Spinal cord (tissue), 10 donors: ENCODE results near the gene MKRN2OS. TPM values are rescaled to one million over a fixed set of nuclear protein-coding genes. Genes with fewer than 3 reads are reported as not detected.
A peak's percentile ranks its signal among the peaks of the same experiment; 100 is the strongest.

Experiments
- DNase-seq, 6 donors: peaks; one replicate each; pipeline versions ENCODE4 v3.0.0 to v3.0.0-alpha.2; 2013 to 2015; ENCODE audit warnings: low spot score in 6 of 6, low read depth in 4 of 6
- H3K27ac ChIP-seq: one replicate; pipeline ENCODE4 v1.5.1; 2013; ENCODE audit warnings: low read depth, low read length, control low read depth
- H3K27me3 ChIP-seq: one replicate; pipeline ENCODE4 v1.6.1; 2013; ENCODE audit warnings: low read length; ENCODE audit not compliant: control insufficient read depth, insufficient read depth
- H3K36me3 ChIP-seq: one replicate; pipeline ENCODE4 v1.6.1; 2013; ENCODE audit warnings: low read length; ENCODE audit not compliant: control insufficient read depth, insufficient read depth
- H3K4me1 ChIP-seq: one replicate; pipeline ENCODE4 v1.6.1; 2013; ENCODE audit warnings: low read length; ENCODE audit not compliant: control insufficient read depth, insufficient read depth
- H3K4me3 ChIP-seq: one replicate; pipeline ENCODE4 v1.5.1; 2013; ENCODE audit warnings: low read depth, low read length, control low read depth
- H3K9me3 ChIP-seq: one replicate; pipeline ENCODE4 v1.6.1; 2013; ENCODE audit warnings: low read length; ENCODE audit not compliant: control insufficient read depth, insufficient read depth
- WGBS: methylation state at CpG from one replicate; pipeline ENCODE4 v1.1.5; 2013; ENCODE audit warnings: missing lambda C conversion rate; ENCODE audit not compliant: insufficient coverage; 5-methylcytosine and 5-hydroxymethylcytosine counted together
- long read RNA-seq, 4 donors: transcript quantifications; one replicate each; lab custom pipeline, GENCODE V29; 2026
- polyA plus RNA-seq, 2 donors: library from polyadenylated mRNA; unstranded; fragments of 120-200 nt; gene quantifications; one replicate each; pipeline ENCODE4 v1.2.1, GENCODE V29; 2013; ENCODE audit not compliant: insufficient read length in 2 of 2
- total RNA-seq, 2 donors: library from RNA; depleted of rRNA in 1 of 2; stranded (reverse); fragments of 120-200 nt in 1 of 2; fragments of >200 nt in 1 of 2; gene quantifications; one replicate each; pipeline versions ENCODE4 v1.2.3 to v1.2.4, GENCODE V29; 2013 to 2014
- donor health status: healthy.

MKRN2OS gene
- total RNA-seq (under 1 TPM in 1 of 2 donors, not detected in 1; 0.20 TPM), polyA plus RNA-seq (1 to 10 TPM; 1.4 to 3.6 TPM)
- long read RNA-seq, donor 1 = 0 reads
- long read RNA-seq, donor 2 = 0 reads
- long read RNA-seq, donor 3 = 0 reads
- long read RNA-seq, donor 4 = 0 reads

- no peaks in the 10 kb centered on the region for H3K27me3 ChIP-seq
- no CpG with 5 or more reads among the region's 4 CpGs for whole genome bisulfite sequencing
- no peaks in the 10 kb centered on the region for H3K4me1 ChIP-seq
- DNase-seq = peak in 1 of 6 donors; percentile 11
- no peak within 1 kb of the TSS for H3K4me3 ChIP-seq
- no peak within 1 kb of the TSS for H3K27ac ChIP-seq
- H3K9me3 ChIP-seq = no peaks in the 10 kb centered on the region
- H3K36me3 ChIP-seq = peaks cover 2% of the 10 kb centered on the region
Measured at GRCh38 chr3:12545473-12545791, at the start of gene MKRN2OS. Gene MKRN2OS, minus strand, starts transcription at chr3:12545499. Its CDS starts 35 bp downstream, at chr3:12545464.

DNA sequence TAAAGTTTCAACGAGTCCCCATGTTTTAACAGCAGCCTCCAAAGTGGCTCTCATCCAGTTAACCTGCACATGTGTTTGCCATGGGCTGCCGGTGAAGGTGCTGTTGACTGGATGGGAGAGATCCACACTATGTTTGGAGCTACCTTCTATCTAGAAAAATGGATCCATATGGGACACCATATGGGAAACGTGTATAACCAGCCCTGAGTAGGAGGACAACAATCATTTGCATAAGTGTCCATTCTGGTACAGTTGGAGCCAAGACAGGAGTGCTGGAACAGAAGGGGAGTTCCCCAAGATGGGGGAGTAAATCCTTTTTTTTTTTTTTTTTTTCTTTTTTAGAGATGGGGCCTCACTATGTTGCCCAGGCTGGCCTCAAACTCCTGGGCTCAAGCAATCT lies 48.2 kb upstream of the MKRN2OS start:
- Histone ChIP-seq H3K27me3 (no peaks in the 10 kb centered on the region), H3K4me3 (no peak overlapping the region), H3K9me3 (no peaks in the 10 kb centered on the region), H3K36me3 (peaks cover 79% of the 10 kb centered on the region), H3K27ac (no peak overlapping the region), H3K4me1 (no peaks in the 10 kb centered on the region)
- peak in 1 of 6 donors; percentile 77 for DNase-seq
- WGBS = 100% methylated on average over 2 of the region's 3 CpGs

GRCh38 chr3:12591997-12592715 lies 46.9 kb upstream of the MKRN2OS start:
- peaks cover 71% of the 10 kb centered on the region for H3K36me3 ChIP-seq
- H3K4me3 ChIP-seq = no peak overlapping the region
- WGBS = 91% methylated on average over 2 of the region's 4 CpGs
- no peaks in the 10 kb centered on the region for H3K27me3 ChIP-seq
- no peaks in the 10 kb centered on the region for H3K4me1 ChIP-seq
- H3K9me3 ChIP-seq = no peaks in the 10 kb centered on the region
- DNase-seq = no peak
- no peak overlapping the region for H3K27ac ChIP-seq

GRCh38 chr3:12591456-12591855 lies 46.2 kb upstream of the MKRN2OS start:
- DNase-seq = no peak
- Histone ChIP-seq H3K4me3 (no peak overlapping the region), H3K4me1 (no peaks in the 10 kb centered on the region), H3K9me3 (no peaks in the 10 kb centered on the region), H3K36me3 (peaks cover 66% of the 10 kb centered on the region), H3K27me3 (no peaks in the 10 kb centered on the region), H3K27ac (no peak overlapping the region)
- WGBS = 88% methylated on average over 6 of the region's 6 CpGs

DNA sequence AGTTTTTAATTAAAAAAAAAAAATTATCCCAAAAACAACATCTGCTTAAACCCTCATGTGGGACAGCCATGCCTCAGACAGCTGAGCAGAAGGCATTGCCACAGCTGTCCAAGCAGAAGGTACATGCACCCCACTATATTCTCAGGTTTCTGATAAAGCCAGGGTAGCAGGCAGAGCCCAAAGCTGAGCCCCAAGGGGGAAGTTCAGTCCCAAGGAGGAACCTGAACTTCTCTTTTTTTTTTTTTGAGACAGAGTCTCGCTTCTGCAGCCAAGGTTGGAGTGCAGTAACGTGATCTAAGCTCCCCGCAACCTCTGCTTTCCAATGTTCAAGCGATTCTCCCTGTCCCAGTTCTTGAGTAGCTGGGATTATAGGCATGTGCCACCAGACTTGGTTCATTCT lies 44.8 kb upstream of the MKRN2OS start:
- Histone ChIP-seq H3K4me3 (no peak overlapping the region), H3K9me3 (no peaks in the 10 kb centered on the region), H3K36me3 (peaks cover 62% of the 10 kb centered on the region), H3K27me3 (no peaks in the 10 kb centered on the region), H3K4me1 (peaks cover 4% of the 10 kb centered on the region), H3K27ac (no peak overlapping the region)
- no peak for DNase-seq
- WGBS = 100% methylated on average over 4 of the region's 4 CpGs

GRCh38 chr3:12588039-12589009 lies 43.0 kb upstream of the MKRN2OS start:
- Histone ChIP-seq H3K9me3 (no peaks in the 10 kb centered on the region), H3K27me3 (no peaks in the 10 kb centered on the region), H3K27ac (no peak overlapping the region), H3K36me3 (peaks cover 66% of the 10 kb centered on the region), H3K4me1 (peaks cover 19% of the 10 kb centered on the region), H3K4me3 (no peak overlapping the region)
- WGBS = 93% methylated on average over 3 of the region's 7 CpGs
- no peak for DNase-seq

GRCh38 chr3:12586403-12586802 lies 41.1 kb upstream of the MKRN2OS start:
- no peaks in the 10 kb centered on the region for H3K9me3 ChIP-seq
- no peak overlapping the region for H3K27ac ChIP-seq
- WGBS = 90% methylated on average over 2 of the region's 3 CpGs
- peaks cover 22% of the 10 kb centered on the region for H3K4me1 ChIP-seq
- DNase-seq = no peak
- peaks cover 68% of the 10 kb centered on the region for H3K36me3 ChIP-seq
- no peaks in the 10 kb centered on the region for H3K27me3 ChIP-seq
- no peak overlapping the region for H3K4me3 ChIP-seq

- Histone ChIP-seq H3K4me3 (no peak overlapping the region), H3K4me1 (peaks cover 22% of the 10 kb centered on the region), H3K9me3 (no peaks in the 10 kb centered on the region), H3K27ac (no peak overlapping the region), H3K27me3 (no peaks in the 10 kb centered on the region), H3K36me3 (peaks cover 68% of the 10 kb centered on the region)
- 67% methylated on average over 1 of the region's 5 CpGs for WGBS
- no peak for DNase-seq
Measured at GRCh38 chr3:12585970-12586369, 40.7 kb upstream of the MKRN2OS start.

DNA sequence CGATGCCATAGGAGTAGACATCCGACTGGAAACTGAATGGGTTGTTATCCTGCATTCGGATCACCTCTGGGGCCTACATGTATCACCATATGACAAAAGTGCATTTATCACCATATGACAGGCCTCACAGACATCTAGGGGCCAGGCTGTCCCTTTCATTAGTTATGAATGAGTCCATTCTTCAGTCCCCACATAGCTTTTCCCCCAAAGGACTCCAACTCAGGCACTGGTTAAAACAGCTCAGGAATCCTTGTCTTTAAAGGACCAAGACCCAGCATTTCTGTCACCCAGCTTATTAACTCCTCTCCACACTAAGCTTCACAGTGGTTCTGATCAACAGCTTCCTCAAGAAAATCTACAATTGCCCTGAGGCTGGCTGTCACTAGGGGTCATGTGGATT lies 39.9 kb upstream of the MKRN2OS start:
- DNase-seq = peak in 1 of 6 donors; percentile 18
- Histone ChIP-seq H3K27ac (peak overlapping the region; percentile 47), H3K9me3 (no peaks in the 10 kb centered on the region), H3K4me3 (no peak overlapping the region), H3K36me3 (peaks cover 64% of the 10 kb centered on the region), H3K4me1 (peaks cover 22% of the 10 kb centered on the region), H3K27me3 (no peaks in the 10 kb centered on the region)
- WGBS = 76% methylated on average over 3 of the region's 3 CpGs
